GM12801 (cell line): ENCODE results near the gene TMPRSS11D.

Experiments
- CTCF ChIP-seq: IDR thresholded peaks from one replicate; pipeline ENCODE4 v1.5.1; 2011; ENCODE audit warnings: control low read depth; ENCODE audit not compliant: insufficient read length; ENCODE audit errors: extremely low read depth

The TMPRSS11D gene

GRCh38 chr4:67907650-67908049 is 23.8 kb upstream of the TMPRSS11D start:
- no peak for TF ChIP-seq CTCF

GRCh38 chr4:67899096-67899495 is 15.3 kb upstream of the TMPRSS11D start:
- TF ChIP-seq CTCF = no peak

- TF ChIP-seq CTCF = no peak
Observed at GRCh38 chr4:67897686-67898085, 13.9 kb upstream of the TMPRSS11D start.

- TF ChIP-seq CTCF = no peak
Observed at GRCh38 chr4:67896421-67897065, 12.7 kb upstream of the TMPRSS11D start.

DNA sequence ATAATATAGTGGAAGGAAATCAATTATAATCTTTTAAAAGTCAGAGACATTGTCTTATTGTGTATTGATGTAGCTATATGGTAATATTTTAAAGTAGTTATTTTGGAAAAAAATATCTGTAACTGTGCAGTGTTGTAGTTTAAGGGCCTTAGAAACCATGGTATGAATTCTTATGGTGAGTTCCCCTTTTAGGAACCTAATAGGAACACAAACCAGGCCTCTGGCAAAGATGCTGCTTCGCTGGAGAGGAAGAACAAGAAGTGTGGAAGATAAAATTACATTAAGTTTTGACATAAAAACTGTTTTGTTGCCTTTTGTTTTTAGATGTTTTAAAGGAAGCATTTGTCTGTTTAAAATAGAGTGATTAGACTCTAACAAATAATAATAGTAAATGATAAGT is 10.9 kb upstream of the TMPRSS11D start:
- no peak for TF ChIP-seq CTCF

- no peak for TF ChIP-seq CTCF
Observed at GRCh38 chr4:67892905-67893304, 9.1 kb upstream of the TMPRSS11D start.

GRCh38 chr4:67892253-67892652 is 8.5 kb upstream of the TMPRSS11D start:
- TF ChIP-seq CTCF = no peak
